Measurements from ENCODE around the gene NAV2. TPM values are rescaled to one million over a fixed set of nuclear protein-coding genes. Genes with fewer than 3 reads are reported as not detected.

Gene NAV2
- polyA plus RNA-seq, 1 donor (not counting 4 experiments of a cell fraction or from before 2014, with no cell fraction given), result 4.0 TPM

- DNase-seq (ENCODE audit: low read depth, low spot score) (no peak), FAIRE-seq (no peak)
- no peaks in the 10 kb centered on the region for H3K79me2 ChIP-seq (ENCODE audit: control insufficient read depth, insufficient read depth, low read length)
- H3K27me3 ChIP-seq (ENCODE audit: control insufficient read depth, extremely low read depth, insufficient read depth, low read length), result no peaks in the 10 kb centered on the region
- H3K4me2 ChIP-seq (ENCODE audit: control insufficient read depth, extremely low read depth, insufficient read depth, low read depth, low read length), result no peak overlapping the region
- H3K9me1 ChIP-seq (ENCODE audit: control insufficient read depth, extremely low read depth, insufficient read depth, low read length), result no peaks in the 10 kb centered on the region
- H2AFZ ChIP-seq (ENCODE audit: control insufficient read depth, low read length), result no peak overlapping the region
- no peak overlapping the region for H3K27ac ChIP-seq (ENCODE audit: control insufficient read depth, insufficient read depth, low read length)
- no peak overlapping the region for H3K9ac ChIP-seq (ENCODE audit: control insufficient read depth, extremely low read depth, insufficient read depth, low read length)
- no peak overlapping the region for H3K4me3 ChIP-seq (ENCODE audit: control insufficient read depth in 2 of 3, extremely low read depth in 1 of 3, insufficient read depth in 2 of 3, low read depth in 1 of 3, low read length in 3 of 3)
- H3K9me3 ChIP-seq (ENCODE audit: control insufficient read depth, low read depth, low read length), result no peaks in the 10 kb centered on the region
- no peaks in the 10 kb centered on the region for H3K36me3 ChIP-seq (ENCODE audit: control insufficient read depth in 2 of 2, extremely low read depth in 1 of 2, insufficient read depth in 2 of 2, low read length in 2 of 2)
- dilution Hi-C loops (cut with MboI; ENCODE audit: extremely low pct_ligation_motif_present, low sequenced_read_pairs), result no loop called here
- H3K4me1 ChIP-seq (ENCODE audit: control insufficient read depth, extremely low read depth, insufficient read depth, low read length), result peaks cover 31% of the 10 kb centered on the region
- H4K20me1 ChIP-seq (ENCODE audit: control insufficient read depth, extremely low read depth, insufficient read depth, low read length), result no peaks in the 10 kb centered on the region
- TF ChIP-seq EZH2 (IDR thresholded peaks at IDR 0.05; ENCODE audit: low read length), result no peak
- no peak for TF ChIP-seq CTCF (optimal IDR thresholded peaks at IDR 0.05 in 1 of 3, IDR thresholded peaks at IDR 0.05 in 1 of 3, conservative IDR thresholded peaks at IDR 0.05 in 1 of 3; ENCODE audit: extremely low read depth in 1 of 3, insufficient read depth in 2 of 3, low read length in 3 of 3)
Observed at GRCh38 chr11:20021212-20021611, 308.6 kb downstream of the NAV2 start.

- dilution Hi-C loops (cut with MboI; ENCODE audit: extremely low pct_ligation_motif_present, low sequenced_read_pairs), result no loop called here
- H3K27me3 ChIP-seq (ENCODE audit: control insufficient read depth, extremely low read depth, insufficient read depth, low read length), result no peaks in the 10 kb centered on the region
- no peak overlapping the region for H3K9ac ChIP-seq (ENCODE audit: control insufficient read depth, extremely low read depth, insufficient read depth, low read length)
- no peak overlapping the region for H3K4me2 ChIP-seq (ENCODE audit: control insufficient read depth, extremely low read depth, insufficient read depth, low read depth, low read length)
- H3K79me2 ChIP-seq (ENCODE audit: control insufficient read depth, insufficient read depth, low read length), result no peaks in the 10 kb centered on the region
- H3K4me1 ChIP-seq (ENCODE audit: control insufficient read depth, extremely low read depth, insufficient read depth, low read length), result peaks cover 35% of the 10 kb centered on the region
- no peak overlapping the region for H3K27ac ChIP-seq (ENCODE audit: control insufficient read depth, insufficient read depth, low read length)
- no peaks in the 10 kb centered on the region for H4K20me1 ChIP-seq (ENCODE audit: control insufficient read depth, extremely low read depth, insufficient read depth, low read length)
- FAIRE-seq (no peak), DNase-seq (ENCODE audit: low read depth, low spot score) (no peak)
- H2AFZ ChIP-seq (ENCODE audit: control insufficient read depth, low read length), result no peak overlapping the region
- H3K9me3 ChIP-seq (ENCODE audit: control insufficient read depth, low read depth, low read length), result no peaks in the 10 kb centered on the region
- no peak for TF ChIP-seq EZH2 (IDR thresholded peaks at IDR 0.05; ENCODE audit: low read length)
- TF ChIP-seq CTCF (optimal IDR thresholded peaks at IDR 0.05 in 1 of 3, IDR thresholded peaks at IDR 0.05 in 1 of 3, conservative IDR thresholded peaks at IDR 0.05 in 1 of 3; ENCODE audit: extremely low read depth in 1 of 3, insufficient read depth in 2 of 3, low read length in 3 of 3), result no peak
- no peaks in the 10 kb centered on the region for H3K36me3 ChIP-seq (ENCODE audit: control insufficient read depth in 2 of 2, extremely low read depth in 1 of 2, insufficient read depth in 2 of 2, low read length in 2 of 2)
- H3K4me3 ChIP-seq (ENCODE audit: control insufficient read depth in 2 of 3, extremely low read depth in 1 of 3, insufficient read depth in 2 of 3, low read depth in 1 of 3, low read length in 3 of 3), result no peak overlapping the region
- no peaks in the 10 kb centered on the region for H3K9me1 ChIP-seq (ENCODE audit: control insufficient read depth, extremely low read depth, insufficient read depth, low read length)
Observed at GRCh38 chr11:20021771-20022362, 309.2 kb downstream of the NAV2 start.
